DOHH2 (cell line): ENCODE results near the gene PLXNA1.

Experiments
- H3F3A ChIP-seq: fragments of 200-600 bp; sonication (generic), shearing (Covaris generic); 2 replicates; pipeline ENCODE4 v1.6.0; 2016; ENCODE audit warnings: antibody characterized with exemption, mild to moderate bottlenecking; ENCODE audit not compliant: control insufficient read depth, insufficient read depth
- H3K27ac ChIP-seq: fragments of 200-600 bp; sonication (generic); 2 replicates; pipeline ENCODE4 v1.5.1; 2014; ENCODE audit warnings: low read depth, mild to moderate bottlenecking, low read length, moderate library complexity
- H3K27me3 ChIP-seq: fragments of 200-600 bp; sonication (generic); 2 replicates; pipeline ENCODE4 v1.6.1; 2014; ENCODE audit warnings: mild to moderate bottlenecking, low read length, mixed read lengths; ENCODE audit not compliant: control insufficient read depth
- H3K36me3 ChIP-seq: fragments of 200-600 bp; sonication (generic); 2 replicates; pipeline ENCODE4 v1.6.1; 2014; ENCODE audit warnings: mild to moderate bottlenecking, low read length, moderate library complexity, mixed read lengths; ENCODE audit not compliant: control insufficient read depth
- H3K4me1 ChIP-seq: fragments of 200-600 bp; sonication (generic); 2 replicates; pipeline ENCODE4 v1.6.1; 2014; ENCODE audit warnings: mild to moderate bottlenecking, low read length, mixed read lengths; ENCODE audit not compliant: control insufficient read depth
- H3K4me2 ChIP-seq: fragments of 200-600 bp; sonication (generic); 2 replicates; pipeline ENCODE4 v1.6.0; 2014; ENCODE audit warnings: mild to moderate bottlenecking, low read length, moderate library complexity
- H3K4me3 ChIP-seq: fragments of 200-600 bp; sonication (generic); 2 replicates; pipeline ENCODE4 v1.5.1; 2014; ENCODE audit warnings: mild to moderate bottlenecking, low read length, mixed read lengths
- H3K79me2 ChIP-seq: fragments of 200-600 bp; sonication (generic); 2 replicates; pipeline ENCODE4 v1.6.1; 2014; ENCODE audit warnings: mild to moderate bottlenecking, low read length, mixed read lengths; ENCODE audit not compliant: control insufficient read depth
- H3K9me2 ChIP-seq: fragments of 200-600 bp; sonication (generic); replicated peaks from 2 replicates; pipeline ENCODE4 v1.6.1; 2014; ENCODE audit warnings: mild to moderate bottlenecking, low read length, mixed read lengths; ENCODE audit not compliant: control insufficient read depth
- H3K9me3 ChIP-seq: fragments of 200-600 bp; sonication (generic); 2 replicates; pipeline ENCODE4 v1.6.1; 2014; ENCODE audit warnings: antibody characterized with exemption, low read length, mixed read lengths; ENCODE audit not compliant: control insufficient read depth, insufficient read depth
- H4K20me1 ChIP-seq: fragments of 200-600 bp; sonication (generic); 2 replicates; pipeline ENCODE4 v1.6.0; 2014; ENCODE audit warnings: low read depth, mild to moderate bottlenecking, antibody characterized with exemption, low read length, moderate library complexity; ENCODE audit not compliant: control insufficient read depth, insufficient read depth
- CTCF ChIP-seq: fragments of 200-600 bp; sonication (generic); IDR thresholded peaks from one replicate; pipeline ENCODE4 v1.5.1; 2014; ENCODE audit warnings: antibody characterized with exemption, mild to moderate bottlenecking, low read depth, low read length; ENCODE audit not compliant: poor library complexity, severe bottlenecking
- EZH2phosphoT487 ChIP-seq: fragments of 200-600 bp; sonication (generic); IDR thresholded peaks from 2 replicates; pipeline ENCODE4 v1.6.1; 2017; ENCODE audit warnings: borderline replicate concordance, mild to moderate bottlenecking, antibody characterized with exemption, low read length, moderate library complexity, mixed read lengths

The PLXNA1 gene

DNA sequence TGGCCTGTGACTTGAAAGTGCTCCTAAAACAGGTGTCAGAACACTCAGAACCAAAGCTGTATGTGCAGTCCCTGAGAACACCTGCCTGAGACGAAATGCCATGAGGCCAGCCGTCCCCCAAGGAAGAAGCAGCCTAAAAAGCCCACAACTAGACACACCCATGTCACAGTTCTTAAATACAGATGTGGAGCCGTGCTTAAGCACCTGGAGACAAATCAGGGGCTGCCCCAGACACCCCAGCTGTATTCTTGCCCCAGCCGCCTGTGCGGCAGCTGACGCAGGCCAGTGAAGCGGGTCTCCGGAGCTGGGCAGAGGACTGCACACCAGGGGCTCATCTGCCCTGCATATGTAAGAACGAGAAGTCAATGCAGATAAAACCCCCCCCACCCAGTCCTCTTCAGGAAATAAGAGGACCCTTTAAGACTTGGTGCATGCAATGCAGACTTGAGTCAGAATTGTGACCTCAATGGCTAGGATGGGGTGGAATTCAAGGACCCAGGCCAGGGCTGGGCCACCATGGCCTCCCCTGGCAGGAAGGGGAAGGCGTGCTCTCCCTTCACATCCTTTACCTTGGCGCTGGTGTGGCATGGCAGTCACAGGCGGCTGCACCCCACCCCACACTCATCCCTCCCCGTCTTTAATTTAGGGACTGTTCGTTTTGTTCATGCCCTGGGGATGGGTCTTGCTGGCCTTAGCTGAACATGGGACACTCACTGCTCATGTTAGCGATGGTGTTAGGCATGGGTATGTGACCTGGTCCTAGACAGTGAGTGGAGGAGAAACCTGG is 27.7 kb upstream of the PLXNA1 start:
- H3K36me3 ChIP-seq = no peaks in the 10 kb centered on the region
- H3K9me2 ChIP-seq = no peaks in the 10 kb centered on the region
- no peaks in the 10 kb centered on the region for H3K79me2 ChIP-seq
- TF ChIP-seq EZH2phosphoT487 (no peak), CTCF (no peak)
- no peaks in the 10 kb centered on the region for H3K9me3 ChIP-seq
- H3K27me3 ChIP-seq = no peaks in the 10 kb centered on the region
- H4K20me1 ChIP-seq = no peaks in the 10 kb centered on the region
- no peaks in the 10 kb centered on the region for H3F3A ChIP-seq
- H3K4me2 ChIP-seq = peak overlapping the region; percentile 61
- peaks cover 31% of the 10 kb centered on the region for H3K4me1 ChIP-seq
- peak overlapping the region; percentile 51 for H3K27ac ChIP-seq
- H3K4me3 ChIP-seq = peak overlapping the region; percentile 39; the same call in 1 of the 2 replicates

GRCh38 chr3:126956361-126956760 is 26.6 kb upstream of the PLXNA1 start:
- Histone ChIP-seq H3K79me2 (no peaks in the 10 kb centered on the region), H3K9me3 (no peaks in the 10 kb centered on the region), H3K27me3 (no peaks in the 10 kb centered on the region), H3F3A (no peaks in the 10 kb centered on the region), H4K20me1 (no peaks in the 10 kb centered on the region), H3K4me1 (peaks cover 31% of the 10 kb centered on the region), H3K4me2 (peak overlapping the region; percentile 61), H3K27ac (no peak overlapping the region), H3K36me3 (no peaks in the 10 kb centered on the region), H3K9me2 (no peaks in the 10 kb centered on the region), H3K4me3 (no peak overlapping the region)
- TF ChIP-seq CTCF (no peak), EZH2phosphoT487 (no peak)

- no peaks in the 10 kb centered on the region for H3K79me2 ChIP-seq
- H3K27me3 ChIP-seq = no peaks in the 10 kb centered on the region
- H3K4me3 ChIP-seq = no peak overlapping the region
- H3K4me2 ChIP-seq = no peak overlapping the region
- H4K20me1 ChIP-seq = no peaks in the 10 kb centered on the region
- H3F3A ChIP-seq = no peaks in the 10 kb centered on the region
- no peaks in the 10 kb centered on the region for H3K9me2 ChIP-seq
- no peaks in the 10 kb centered on the region for H3K9me3 ChIP-seq
- H3K27ac ChIP-seq = no peak overlapping the region
- no peaks in the 10 kb centered on the region for H3K36me3 ChIP-seq
- TF ChIP-seq EZH2phosphoT487 = no peak
- TF ChIP-seq CTCF = no peak
- H3K4me1 ChIP-seq = peaks cover 31% of the 10 kb centered on the region
Observed at GRCh38 chr3:126956866-126957650, 25.9 kb upstream of the PLXNA1 start.
